NCI-H187 treated with DMSO at 0.1 percent for 48 hours (cell line): ENCODE measurements around the gene VSIG1.

Source experiments
- DNase-seq: peaks from one replicate; lab custom pipeline; 2025; lab: John Stamatoyannopoulos, UW

Gene VSIG1

GRCh38 chrX:108064613-108065012 lies 19.7 kb downstream of the VSIG1 start:
- no peak for DNase-seq

GRCh38 chrX:108068121-108068520 lies 23.3 kb downstream of the VSIG1 start:
- no peak for DNase-seq

GRCh38 chrX:108070891-108071290 lies 26.0 kb downstream of the VSIG1 start:
- DNase-seq: no peak

GRCh38 chrX:108071578-108071977 lies 26.7 kb downstream of the VSIG1 start:
- no peak for DNase-seq

- no peak for DNase-seq
These were observed 27.9 kb downstream of the VSIG1 start for GRCh38 chrX:108072746-108073145.

DNA sequence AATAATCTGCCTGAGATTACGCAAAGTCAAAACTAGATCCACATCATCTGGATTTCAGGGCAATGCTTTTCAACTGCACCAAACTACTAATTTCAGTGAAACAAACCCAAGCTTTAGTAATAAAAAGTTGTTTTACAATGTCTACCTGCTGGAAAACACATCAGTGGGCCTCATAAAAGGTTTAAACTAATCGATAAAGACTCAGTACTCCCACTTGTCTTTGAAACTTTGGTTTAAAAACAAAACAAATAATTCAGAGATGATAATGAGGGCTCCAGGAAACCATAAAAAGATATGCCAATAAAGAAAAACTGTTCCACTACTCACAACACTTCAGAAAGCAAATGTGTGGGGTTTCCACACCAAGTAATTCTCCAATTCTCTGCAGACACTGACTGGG lies 36.2 kb downstream of the VSIG1 start:
- no peak for DNase-seq

- no peak for DNase-seq
These were observed 42.9 kb downstream of the VSIG1 start for GRCh38 chrX:108087792-108088191.

DNA sequence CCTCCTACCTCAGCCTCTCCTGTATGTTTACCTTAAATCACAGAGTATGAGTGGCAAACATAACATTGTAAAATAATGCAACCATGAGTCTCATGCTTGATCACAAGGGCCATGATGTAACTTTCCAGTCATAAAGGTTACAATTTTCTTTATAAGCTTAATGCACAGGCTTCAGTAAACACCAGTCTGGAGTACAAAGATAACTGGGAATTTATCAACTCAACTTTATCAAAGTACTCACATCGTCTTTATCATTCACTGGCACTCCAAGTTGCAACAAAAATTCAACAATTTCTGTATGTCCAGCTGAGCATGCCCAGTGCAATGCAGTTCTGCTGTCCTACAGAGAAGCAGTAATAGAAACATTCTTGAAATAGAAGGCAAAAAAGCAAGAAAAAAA lies 43.6 kb downstream of the VSIG1 start:
- DNase-seq: no peak

DNA sequence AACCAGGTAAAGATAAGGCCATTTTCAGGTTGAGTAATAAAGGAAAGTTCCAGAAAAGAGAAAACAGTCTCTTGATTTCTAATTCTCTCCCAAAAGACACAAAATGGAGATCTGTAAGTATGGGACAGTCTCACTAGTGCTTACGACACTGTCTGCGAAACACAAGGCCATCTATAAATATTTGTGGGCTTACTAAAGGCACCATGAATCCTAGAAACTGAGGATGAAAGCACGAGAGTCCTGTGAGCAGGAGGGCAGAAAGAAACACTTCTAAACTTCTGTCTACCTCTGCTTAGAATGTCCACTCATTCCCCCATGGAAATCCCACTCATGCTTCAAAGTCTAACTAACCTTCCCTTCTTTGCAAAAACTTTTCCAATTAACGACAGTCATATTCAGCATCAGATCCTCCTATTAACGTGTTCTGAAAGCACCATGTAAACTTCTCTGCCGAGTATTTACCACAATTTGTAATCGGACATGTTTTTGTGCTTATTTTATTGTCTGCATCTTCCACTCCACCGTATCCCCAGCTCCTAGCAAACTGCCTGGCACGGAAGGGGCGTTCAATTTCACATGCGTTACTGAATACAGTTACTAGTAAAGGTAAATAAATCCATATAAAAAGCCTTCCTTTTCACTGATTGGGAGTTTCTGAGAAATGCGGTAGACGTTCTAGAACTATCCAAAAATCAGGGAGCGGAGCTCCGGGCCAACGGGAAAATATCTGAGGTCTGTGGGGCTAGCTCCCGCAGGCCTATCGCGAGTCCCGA lies 45.8 kb downstream of the VSIG1 start:
- DNase-seq: no peak

- peak; percentile 95 for DNase-seq
These were observed 46.5 kb downstream of the VSIG1 start, which contains the start of the genes ATG4A and PSMD10 for GRCh38 chrX:108091264-108091877. Gene ATG4A, plus strand, starts transcription at chrX:108091778. Its CDS starts 49 bp downstream, at chrX:108091827. Gene PSMD10, minus strand, starts transcription at chrX:108091542. Its CDS starts 22 bp downstream, at chrX:108091520.

DNA sequence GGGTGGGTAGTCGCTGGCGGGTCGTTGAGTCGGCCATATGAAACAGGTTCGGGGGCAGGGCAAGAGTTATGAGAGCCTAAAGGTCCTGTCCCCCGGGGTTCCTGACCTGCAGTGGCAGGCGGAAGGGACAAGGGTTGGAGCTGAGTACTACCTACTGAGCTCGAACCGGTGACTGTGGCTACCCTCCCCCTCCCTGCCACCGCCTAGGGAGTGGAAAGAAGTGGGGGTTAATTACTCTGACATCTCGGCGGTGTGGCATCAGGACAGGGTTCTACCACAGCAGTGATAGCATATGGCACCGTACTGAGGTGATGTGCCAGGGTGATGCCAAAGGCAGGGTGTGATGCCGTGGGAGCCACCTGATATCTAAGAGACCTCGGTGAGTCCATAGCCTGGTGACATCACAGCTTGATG lies 47.0 kb downstream of the VSIG1 start:
- no peak for DNase-seq

DNA sequence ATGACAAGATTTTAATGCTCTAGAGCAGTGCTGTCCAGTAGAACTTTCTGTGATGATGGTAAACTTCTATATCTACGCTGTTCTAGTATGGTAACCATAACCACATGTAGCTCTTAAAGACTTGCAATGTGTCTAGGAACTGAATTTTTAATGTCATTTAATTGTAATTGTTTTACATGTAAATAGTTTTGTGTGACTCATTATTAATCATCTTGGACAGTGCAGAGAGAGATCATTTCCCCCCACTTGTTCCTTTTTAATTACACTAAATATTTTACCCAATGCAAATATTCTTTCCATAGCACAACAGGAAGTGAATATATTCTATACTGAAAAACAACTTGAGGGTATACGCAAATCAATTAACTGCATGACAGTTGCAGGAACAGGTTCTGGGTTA lies 52.5 kb downstream of the VSIG1 start:
- no peak for DNase-seq

GRCh38 chrX:108105473-108105872 lies 60.6 kb downstream of the VSIG1 start:
- DNase-seq: no peak

DNA sequence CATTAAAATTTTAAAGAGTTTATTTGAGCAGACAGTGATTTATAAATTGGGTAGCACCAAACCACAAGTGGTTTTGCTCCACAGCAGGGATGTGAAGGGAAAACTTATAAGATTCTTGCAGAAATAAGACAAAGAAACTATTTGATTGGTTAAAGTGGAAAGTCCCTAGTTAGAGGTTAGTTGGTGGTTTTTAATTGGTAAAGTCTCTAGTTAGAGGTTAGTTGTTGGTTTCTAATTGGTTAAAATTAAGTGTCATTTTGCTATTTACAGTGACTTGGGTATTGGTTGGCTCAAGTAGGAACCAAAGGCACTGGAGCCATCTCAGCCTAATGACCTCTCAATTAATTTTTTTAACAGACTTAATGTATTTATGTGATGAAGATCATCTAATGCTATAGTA lies 69.7 kb downstream of the VSIG1 start:
- no peak for DNase-seq

GRCh38 chrX:108117988-108118387 lies 73.1 kb downstream of the VSIG1 start:
- DNase-seq: no peak

DNA sequence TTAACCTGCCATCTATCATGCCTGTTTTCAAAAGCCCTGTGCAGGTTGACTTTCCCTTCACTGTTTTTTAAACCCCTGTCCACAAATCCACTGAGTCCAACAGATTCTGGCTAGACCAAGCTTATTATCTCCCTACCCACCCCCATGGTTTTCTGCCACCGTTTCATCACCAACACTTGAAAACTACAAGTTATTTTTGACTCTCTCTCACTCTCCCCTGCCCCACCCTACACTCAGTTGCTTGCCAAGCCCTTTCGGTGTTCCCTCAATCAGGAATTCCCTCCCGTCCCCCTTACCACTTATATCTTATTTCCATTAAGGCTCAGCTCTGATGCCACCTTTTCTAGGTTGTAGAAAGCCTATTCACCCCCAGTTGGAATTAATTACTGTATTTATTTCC lies 76.4 kb downstream of the VSIG1 start:
- DNase-seq: no peak

DNA sequence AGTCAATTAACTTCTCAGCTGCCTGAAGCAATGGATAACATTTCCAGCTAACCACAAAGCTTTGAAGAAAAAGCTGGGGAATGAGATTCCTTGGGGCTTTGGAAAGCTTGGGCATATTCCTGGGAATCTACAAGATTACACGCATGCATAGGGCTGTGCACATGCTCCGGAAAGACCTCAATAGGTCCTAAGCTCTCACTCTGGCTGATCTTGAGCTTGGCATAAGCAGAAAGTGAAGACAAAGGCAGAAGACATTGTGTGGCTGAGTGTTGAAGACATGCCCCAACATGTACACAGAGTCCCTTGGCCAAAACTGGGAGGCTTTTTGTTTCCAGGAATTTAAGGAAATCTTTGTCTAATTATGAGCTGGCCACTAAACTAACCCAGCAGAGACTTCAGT lies 77.9 kb downstream of the VSIG1 start:
- DNase-seq: no peak

GRCh38 chrX:108123591-108124366 lies 78.9 kb downstream of the VSIG1 start:
- no peak for DNase-seq

GRCh38 chrX:108126661-108127060 lies 81.8 kb downstream of the VSIG1 start:
- no peak for DNase-seq

DNA sequence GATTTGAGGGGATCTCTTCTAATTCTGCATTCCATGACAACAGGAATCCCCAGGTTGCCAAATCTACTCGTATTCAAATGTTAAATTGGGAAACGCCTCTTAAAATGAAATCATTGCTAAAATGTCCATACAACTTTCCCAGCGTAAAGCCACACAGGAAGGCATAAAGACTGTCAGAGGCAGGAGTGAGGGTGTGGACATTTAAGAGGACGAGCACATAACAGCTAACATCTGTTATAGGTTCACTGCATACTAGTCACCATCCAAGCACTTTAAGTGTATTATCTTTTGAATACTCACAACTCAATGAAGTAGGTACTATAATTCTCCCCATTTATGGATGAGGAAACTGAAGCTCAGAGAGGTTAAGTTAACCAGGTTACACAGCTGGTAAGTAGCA lies 82.3 kb downstream of the VSIG1 start:
- DNase-seq: no peak
